HuH-7 (cell line): ENCODE measurements around the gene YY1.
"Not testable (repeated sequence)": the region's sequence is repeated elsewhere in the genome, so short reads cannot be mapped to it uniquely, and the experiment has no call there.

Experiments
- DNase-seq: peaks from one replicate; pipeline ENCODE4 v3.0.0; 2011; ENCODE audit warnings: low spot score

YY1 gene

GRCh38 chr14:100243020-100243419, 4.1 kb downstream of the YY1 start:
- no peak for DNase-seq

- peak; percentile 65 for DNase-seq
Observed at GRCh38 chr14:100246809-100247428, 8.0 kb downstream of the YY1 start.

GRCh38 chr14:100250732-100251465, 12.0 kb downstream of the YY1 start:
- DNase-seq: no peak

DNA sequence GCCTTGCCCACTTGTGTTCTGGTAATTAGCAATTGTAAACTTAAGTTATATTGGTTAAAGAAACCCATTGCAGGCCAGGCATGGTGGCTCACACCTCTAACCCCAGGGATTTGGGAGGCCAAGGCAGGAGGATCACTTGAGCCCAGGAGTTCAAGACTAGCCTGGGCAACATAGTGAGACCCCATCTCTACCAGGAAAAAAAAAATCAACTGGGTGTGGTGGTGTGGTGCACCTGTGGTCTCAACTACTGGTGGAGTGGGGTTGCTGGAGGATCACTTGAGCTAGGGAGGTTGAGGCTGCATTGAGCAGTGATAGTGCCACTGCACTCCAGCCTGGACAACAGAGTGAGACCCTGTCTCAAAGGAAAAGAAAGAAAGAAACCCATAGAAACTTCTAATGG, 13.7 kb downstream of the YY1 start:
- no peak for DNase-seq

- DNase-seq: no peak
Observed at GRCh38 chr14:100256339-100256895, 17.5 kb downstream of the YY1 start.

DNA sequence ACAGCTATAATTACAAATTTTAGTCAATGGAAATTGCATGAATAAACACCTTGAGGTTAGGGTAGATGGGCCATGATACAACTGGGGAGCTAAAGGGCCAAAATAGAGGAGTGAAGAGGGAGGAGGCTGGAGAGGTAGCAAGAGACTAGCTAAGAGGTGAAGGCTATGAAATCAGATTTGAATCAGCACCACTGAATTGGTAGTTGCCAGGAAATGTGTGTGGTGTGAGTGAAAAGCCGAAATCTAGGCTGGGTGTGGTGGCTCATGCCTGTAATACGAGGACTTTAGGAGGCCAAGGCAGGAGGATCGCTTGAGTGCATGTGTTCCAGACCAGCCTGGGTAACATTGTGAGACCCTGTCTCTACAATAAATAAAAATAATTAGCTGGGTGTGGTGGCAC, 22.7 kb downstream of the YY1 start:
- no peak for DNase-seq

DNA sequence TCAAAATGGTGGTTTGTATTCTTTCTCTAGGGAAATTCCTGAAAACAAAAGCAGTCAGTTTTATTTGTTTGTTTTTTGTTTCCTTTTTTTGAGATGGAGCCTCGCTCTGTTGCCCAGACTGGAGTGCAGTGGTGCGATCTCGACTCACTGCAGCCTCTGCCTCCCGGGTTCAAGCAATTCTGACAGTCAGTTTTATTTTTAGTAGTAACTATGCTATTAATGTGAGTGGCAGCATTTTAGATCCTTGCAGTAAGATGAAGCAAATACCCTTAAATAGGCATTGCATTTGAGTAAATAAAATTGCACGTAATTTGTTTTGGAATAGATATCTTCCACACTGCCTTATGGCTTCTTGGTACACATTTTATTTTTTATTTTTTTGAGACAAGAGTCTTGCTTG, 23.6 kb downstream of the YY1 start:
- DNase-seq: no peak

DNA sequence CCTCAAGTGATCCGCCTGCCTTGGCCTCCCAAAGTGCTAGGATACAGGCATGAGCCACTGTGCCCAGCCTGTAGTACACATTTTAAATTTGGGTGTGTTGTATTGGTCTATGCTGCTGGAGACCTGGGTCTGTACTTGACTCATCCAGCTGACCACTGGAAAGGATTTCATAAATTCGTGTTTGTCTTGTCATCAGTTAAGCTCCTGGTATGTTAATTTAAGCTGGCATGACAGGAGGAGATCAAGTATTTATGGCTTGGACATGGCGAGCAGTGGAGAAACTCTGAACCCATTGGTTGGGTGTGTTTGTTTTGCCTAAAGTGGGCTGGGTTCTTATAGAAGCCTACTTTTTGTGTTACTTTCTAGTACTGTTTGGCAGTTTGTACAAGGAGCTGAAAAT, 24.2 kb downstream of the YY1 start:
- DNase-seq: no peak

DNA sequence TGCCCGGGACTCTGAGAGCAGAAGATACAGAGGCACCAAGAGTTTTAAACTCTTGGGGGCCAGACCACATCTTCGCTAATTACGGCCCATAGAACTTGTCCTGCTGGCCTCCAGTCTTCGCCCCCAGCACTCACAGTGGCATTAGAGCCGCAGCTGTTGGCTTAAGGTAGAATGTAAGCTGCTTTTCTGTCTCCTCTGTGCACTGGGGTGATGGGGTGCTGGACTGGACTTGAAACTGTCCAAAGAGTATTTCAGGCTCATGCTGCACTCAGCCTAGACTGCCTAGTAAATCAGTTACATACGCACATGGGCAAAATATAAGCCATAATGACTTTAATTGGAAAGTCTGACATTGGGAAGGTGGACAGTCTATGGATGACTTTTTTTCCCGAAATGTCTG, 29.0 kb downstream of the YY1 start:
- DNase-seq: no peak

- DNase-seq: no peak
Observed at GRCh38 chr14:100268591-100269207, 29.8 kb downstream of the YY1 start.

- DNase-seq: no peak
Observed at GRCh38 chr14:100271247-100271939, 32.4 kb downstream of the YY1 start.

DNA sequence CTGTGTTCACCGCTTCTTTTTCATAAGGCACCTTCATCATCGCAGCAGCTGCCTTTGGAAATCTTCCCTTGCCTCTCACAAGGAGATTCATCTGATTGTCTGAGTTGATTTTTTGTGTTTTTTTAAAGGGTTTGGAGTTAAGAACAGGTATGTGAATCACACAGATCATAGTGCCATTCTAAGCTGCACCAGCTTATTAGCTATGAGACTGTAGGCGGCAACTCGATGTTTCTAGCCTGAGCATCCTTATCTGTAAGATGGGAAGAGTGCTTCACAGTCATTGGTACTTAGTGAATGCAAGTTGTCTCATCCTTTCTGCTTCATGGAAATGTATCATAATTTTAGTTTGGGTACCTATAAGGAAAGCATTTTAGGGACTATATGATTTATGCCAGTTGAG, 35.3 kb downstream of the YY1 start:
- DNase-seq: no peak

GRCh38 chr14:100275214-100275613, 36.3 kb downstream of the YY1 start:
- no peak for DNase-seq

DNA sequence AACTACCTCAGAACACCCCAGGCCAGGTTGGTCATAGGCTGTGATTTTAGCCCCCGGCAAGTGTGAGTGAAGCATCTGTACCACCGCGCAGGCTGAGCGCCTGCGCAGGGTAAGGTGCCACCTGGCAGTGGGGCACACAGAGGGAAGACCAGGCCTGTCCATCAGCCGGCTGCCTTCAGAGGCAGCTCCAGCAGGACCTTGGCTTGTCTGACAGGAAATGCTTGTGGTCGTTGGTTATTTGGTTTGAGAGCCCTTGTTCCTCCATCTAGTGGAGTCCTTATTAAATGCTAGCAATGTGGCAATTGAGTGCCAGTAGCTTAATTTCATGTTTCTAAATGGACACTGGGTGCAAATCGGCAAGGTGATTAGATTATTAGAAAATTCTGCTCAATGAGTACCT, 39.8 kb downstream of the YY1 start:
- DNase-seq: no peak

DNA sequence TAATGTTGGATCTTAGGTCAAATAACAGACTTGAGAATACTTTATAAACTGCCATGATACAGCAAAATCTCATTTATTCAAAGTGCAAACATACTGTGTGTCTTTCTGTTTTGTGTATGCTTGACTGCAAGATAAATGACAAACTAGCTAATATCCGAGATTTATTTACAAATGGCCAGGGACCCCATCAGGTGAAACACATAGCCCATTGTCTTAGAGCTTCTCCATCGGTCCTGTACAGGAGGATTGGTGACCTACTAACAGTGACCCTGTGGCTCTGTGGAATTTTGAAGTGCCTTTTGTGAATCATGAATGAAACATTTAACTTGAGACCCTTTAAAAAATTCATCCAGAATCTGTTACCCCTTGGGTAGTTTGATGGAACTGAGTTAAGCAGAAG, 40.2 kb downstream of the YY1 start:
- no peak for DNase-seq

GRCh38 chr14:100279563-100279962, 40.6 kb downstream of the YY1 start:
- DNase-seq: no peak

DNA sequence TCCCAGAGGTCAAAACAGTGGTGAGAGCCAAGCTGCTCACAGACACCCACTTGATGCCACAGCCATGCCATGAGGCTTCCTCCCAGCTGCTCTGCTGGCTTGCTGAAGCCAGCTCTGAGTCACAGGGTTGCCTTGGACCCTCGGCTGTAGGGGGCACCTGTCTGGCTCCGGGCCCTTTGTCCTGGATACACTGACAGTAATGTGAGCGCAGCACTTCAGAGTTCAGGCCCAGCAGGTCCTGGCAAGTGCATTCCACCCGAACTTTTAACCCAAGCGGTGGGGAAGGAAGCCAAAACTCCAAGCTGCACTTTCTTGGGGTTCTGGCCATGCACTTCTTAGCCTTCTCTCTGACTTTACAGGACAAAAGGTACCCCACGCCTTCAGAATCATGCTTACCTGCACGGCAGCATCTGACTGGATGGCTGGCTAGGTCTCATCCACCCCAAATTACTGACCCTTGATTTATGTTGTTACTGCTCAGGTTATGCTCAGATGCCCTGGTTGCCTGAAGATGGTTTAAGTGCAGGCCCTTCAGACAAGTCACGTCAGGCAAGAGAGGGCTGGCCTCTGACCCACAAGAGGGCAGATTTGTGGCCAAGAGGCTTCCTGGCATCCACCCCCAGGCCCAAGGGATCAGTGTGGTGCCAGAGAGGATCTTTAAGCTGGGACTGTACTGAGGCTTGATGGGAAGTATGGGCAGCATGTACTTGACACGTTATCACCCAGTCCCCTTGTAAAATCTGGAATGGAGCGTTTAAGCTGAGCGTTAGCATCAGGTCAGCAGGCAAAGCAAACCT, 42.5 kb downstream of the YY1 start:
- no peak for DNase-seq

GRCh38 chr14:100282083-100282350, 43.1 kb downstream of the YY1 start:
- DNase-seq: no peak

GRCh38 chr14:100282766-100283419, 43.9 kb downstream of the YY1 start:
- DNase-seq: no peak

DNA sequence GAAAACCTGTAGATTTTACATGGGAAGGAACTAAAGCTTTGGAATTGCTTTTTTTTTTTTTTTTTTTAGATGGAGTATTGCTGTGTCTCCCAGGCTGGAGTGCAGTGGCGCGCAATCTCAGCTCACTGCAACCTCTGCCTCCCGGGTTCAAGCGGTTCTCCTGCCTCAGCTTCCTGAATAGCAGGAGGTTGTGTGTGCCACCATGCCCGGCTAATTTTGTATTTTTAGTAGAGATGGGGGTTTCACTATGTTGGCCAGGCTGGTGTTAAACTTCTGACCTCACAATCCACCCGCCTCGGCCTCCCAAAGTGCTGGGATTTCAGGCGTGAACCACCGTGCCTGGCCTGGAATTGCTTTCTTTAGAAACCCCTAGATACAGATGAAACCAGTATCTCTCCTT, 44.5 kb downstream of the YY1 start:
- DNase-seq: not testable (repeated sequence)
